Measurements from ENCODE around the gene WDFY4. TPM values are rescaled to one million over a fixed set of nuclear protein-coding genes. Genes with fewer than 3 reads are reported as not detected.
A peak's percentile ranks its signal among the peaks of the same experiment; 100 is the strongest.

The WDFY4 gene
- total and polyA plus RNA-seq, 2 of the 13 experiments (the other 11 are each of a cell fraction or from before 2014, with no cell fraction given) = not detected

- no peak for TF ChIP-seq ZBTB40 (IDR thresholded peaks at IDR 0.05)
- no peak for TF ChIP-seq ZBTB40 (CRISPR knock-in tag; IDR thresholded peaks at IDR 0.05)
- TF ChIP-seq ZBTB44 (CRISPR knock-in tag; IDR thresholded peaks at IDR 0.05) = no peak
- TF ChIP-seq PRDM15 (CRISPR knock-in tag; IDR thresholded peaks at IDR 0.05) = no peak
- no peak for TF ChIP-seq ZNF354B (CRISPR knock-in tag; IDR thresholded peaks at IDR 0.05)
- no peak for TF ChIP-seq PRPF4 (IDR thresholded peaks at IDR 0.05; ENCODE audit: low read depth, low read length, poor library complexity, severe bottlenecking)
- no peak; the same call in 1 of the 2 replicates for TF ChIP-seq NFKB2 (CRISPR knock-in tag; IDR thresholded peaks at IDR 0.05; ENCODE audit: borderline replicate concordance)
- TF ChIP-seq FOXA1 (IDR thresholded peaks at IDR 0.05) = no peak
- TF ChIP-seq FOXA1 (CRISPR knock-in tag; IDR thresholded peaks at IDR 0.05) = no peak
- TF ChIP-seq, protein P1, sequence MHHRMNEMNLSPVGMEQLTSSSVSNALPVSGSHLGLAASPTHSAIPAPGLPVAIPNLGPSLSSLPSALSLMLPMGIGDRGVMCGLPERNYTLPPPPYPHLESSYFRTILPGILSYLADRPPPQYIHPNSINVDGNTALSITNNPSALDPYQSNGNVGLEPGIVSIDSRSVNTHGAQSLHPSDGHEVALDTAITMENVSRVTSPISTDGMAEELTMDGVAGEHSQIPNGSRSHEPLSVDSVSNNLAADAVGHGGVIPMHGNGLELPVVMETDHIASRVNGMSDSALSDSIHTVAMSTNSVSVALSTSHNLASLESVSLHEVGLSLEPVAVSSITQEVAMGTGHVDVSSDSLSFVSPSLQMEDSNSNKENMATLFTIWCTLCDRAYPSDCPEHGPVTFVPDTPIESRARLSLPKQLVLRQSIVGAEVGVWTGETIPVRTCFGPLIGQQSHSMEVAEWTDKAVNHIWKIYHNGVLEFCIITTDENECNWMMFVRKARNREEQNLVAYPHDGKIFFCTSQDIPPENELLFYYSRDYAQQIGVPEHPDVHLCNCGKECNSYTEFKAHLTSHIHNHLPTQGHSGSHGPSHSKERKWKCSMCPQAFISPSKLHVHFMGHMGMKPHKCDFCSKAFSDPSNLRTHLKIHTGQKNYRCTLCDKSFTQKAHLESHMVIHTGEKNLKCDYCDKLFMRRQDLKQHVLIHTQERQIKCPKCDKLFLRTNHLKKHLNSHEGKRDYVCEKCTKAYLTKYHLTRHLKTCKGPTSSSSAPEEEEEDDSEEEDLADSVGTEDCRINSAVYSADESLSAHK (CRISPR knock-in tag; IDR thresholded peaks at IDR 0.05; ENCODE audit: borderline replicate concordance) = no peak
- TF ChIP-seq MAZ (IDR thresholded peaks at IDR 0.05; ENCODE audit: borderline replicate concordance, low read depth, low read length) = 0 out of 2 replicates have a peak, but pooled peaks have one; percentile 40
- TF ChIP-seq MAZ (CRISPR knock-in tag; IDR thresholded peaks at IDR 0.05; ENCODE audit: low read depth) = peak; percentile 45; the same call in 1 of the 2 replicates
Measured at GRCh38 chr10:48656241-48656913, 28.3 kb upstream of the WDFY4 start (continued).

Measured in HepG2 (cell line).